Stimulated activated CD8-positive, alpha-beta memory T cell treated with anti-CD3 and anti-CD28 coated beads, Interleukin-7, amount 100 ng/mL, for 4 hours (primary cell): ENCODE measurements around the gene FAM193B.

Experiments
- DNase-seq, 2 donors: peaks; one replicate each; pipeline ENCODE4 v3.0.0-alpha.2; 2020; ENCODE audit warnings: low read depth in 2 of 2

Gene FAM193B

GRCh38 chr5:177515580-177515979 is 38.8 kb downstream of the FAM193B start:
- DNase-seq: no peak

- DNase-seq: no peak
These were observed 39.8 kb downstream of the FAM193B start for GRCh38 chr5:177514541-177514940.

- DNase-seq: no peak
These were observed 40.9 kb downstream of the FAM193B start for GRCh38 chr5:177513500-177513899.

- no peak for DNase-seq
These were observed 41.5 kb downstream of the FAM193B start for GRCh38 chr5:177512736-177513380.

- no peak for DNase-seq
These were observed 42.3 kb downstream of the FAM193B start for GRCh38 chr5:177511796-177512675.

GRCh38 chr5:177511181-177511580 is 43.2 kb downstream of the FAM193B start:
- no peak for DNase-seq

GRCh38 chr5:177510567-177511053 is 43.8 kb downstream of the FAM193B start:
- no peak for DNase-seq

GRCh38 chr5:177509991-177510566 is 44.3 kb downstream of the FAM193B start:
- no peak for DNase-seq

GRCh38 chr5:177509381-177509951 is 44.9 kb downstream of the FAM193B start, which contains the start of gene DOK3:
TSS of gene DOK3 (minus strand) at chr5:177509826. CDS start at chr5:177509540, 286 bp downstream.
- no peak for DNase-seq

GRCh38 chr5:177508837-177509236 is 45.5 kb downstream of the FAM193B start:
- no peak for DNase-seq

- DNase-seq: no peak
These were observed 46.1 kb downstream of the FAM193B start for GRCh38 chr5:177508221-177508611.

- DNase-seq: no peak
These were observed 46.7 kb downstream of the FAM193B start for GRCh38 chr5:177507596-177508220.

- no peak for DNase-seq
These were observed 47.2 kb downstream of the FAM193B start for GRCh38 chr5:177507165-177507564.

GRCh38 chr5:177505075-177505474 is 49.3 kb downstream of the FAM193B start:
- DNase-seq: no peak

GRCh38 chr5:177504086-177505056 is 50.0 kb downstream of the FAM193B start:
- DNase-seq: no peak

- DNase-seq: no peak
These were observed 50.8 kb downstream of the FAM193B start for GRCh38 chr5:177503351-177504085.

- DNase-seq: no peak
These were observed 51.5 kb downstream of the FAM193B start for GRCh38 chr5:177502886-177503285.

- DNase-seq: no peak
These were observed 52.3 kb downstream of the FAM193B start for GRCh38 chr5:177501874-177502678.
